ENCODE data around the gene ARGLU1. TPM values are rescaled to one million over a fixed set of nuclear protein-coding genes. Genes with fewer than 3 reads are reported as not detected.

Gene ARGLU1, protein sequence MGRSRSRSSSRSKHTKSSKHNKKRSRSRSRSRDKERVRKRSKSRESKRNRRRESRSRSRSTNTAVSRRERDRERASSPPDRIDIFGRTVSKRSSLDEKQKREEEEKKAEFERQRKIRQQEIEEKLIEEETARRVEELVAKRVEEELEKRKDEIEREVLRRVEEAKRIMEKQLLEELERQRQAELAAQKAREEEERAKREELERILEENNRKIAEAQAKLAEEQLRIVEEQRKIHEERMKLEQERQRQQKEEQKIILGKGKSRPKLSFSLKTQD
- polyA plus RNA-seq (2013), result 92.8 and 95.6 TPM in 2 replicates

DNA sequence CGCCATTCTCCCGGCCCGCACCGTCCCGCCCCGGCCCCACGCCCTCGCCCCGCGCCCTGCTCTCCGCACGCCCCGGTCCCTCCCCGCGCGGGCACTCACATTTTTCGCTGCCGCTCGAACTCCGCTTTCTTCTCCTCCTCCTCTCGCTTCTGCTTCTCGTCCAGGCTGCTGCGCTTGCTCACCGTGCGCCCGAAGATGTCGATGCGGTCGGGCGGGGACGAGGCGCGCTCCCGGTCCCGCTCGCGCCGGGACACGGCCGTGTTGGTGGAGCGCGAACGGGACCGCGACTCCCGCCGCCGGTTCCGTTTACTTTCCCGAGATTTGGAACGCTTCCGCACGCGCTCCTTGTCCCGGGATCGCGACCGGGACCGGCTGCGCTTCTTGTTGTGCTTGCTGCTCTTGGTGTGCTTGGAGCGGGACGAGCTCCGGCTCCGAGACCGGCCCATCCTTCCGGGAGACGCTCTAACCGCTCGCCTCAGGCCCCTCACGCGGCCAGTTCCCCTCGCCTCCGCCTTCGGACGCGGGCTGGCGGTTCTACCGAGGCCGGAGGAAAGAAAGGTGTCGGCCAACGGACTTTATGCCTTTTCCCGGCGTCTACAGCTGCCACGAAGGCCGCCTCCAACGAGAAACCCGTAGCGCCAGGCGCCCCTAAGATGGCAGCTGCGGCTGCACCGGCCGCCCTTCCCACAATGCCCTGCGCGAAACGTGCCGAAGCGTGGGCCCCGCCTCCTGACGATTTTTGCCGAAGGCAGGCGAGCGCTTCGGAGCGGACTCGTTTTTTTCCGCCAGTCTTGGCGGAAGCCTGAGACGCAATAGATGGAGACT lies at the start of gene ARGLU1:
Gene ARGLU1, minus strand, starts transcription at position 664 of the 825 bp plus-strand sequence. Its CDS starts 218 bp downstream, at position 446.
- H3K14ac ChIP-seq (ENCODE audit: low read length), result peak within 1 kb of the TSS; percentile 98
- H3K18ac ChIP-seq (ENCODE audit: low read length), result peak within 1 kb of the TSS; percentile 96
- H2BK5ac ChIP-seq (ENCODE audit: low read depth, low read length, poor library complexity), result peak within 1 kb of the TSS; percentile 91
- H4K91ac ChIP-seq (ENCODE audit: low read depth, low read length), result peak within 1 kb of the TSS; percentile 94
- no peak within 1 kb of the TSS for H3K23ac ChIP-seq (ENCODE audit: low read length)
- H3K4me3 ChIP-seq (ENCODE audit: low read depth, low read length), result peak within 1 kb of the TSS; percentile 98
- no peaks in the 10 kb centered on the region for H3K36me3 ChIP-seq (ENCODE audit: control insufficient read depth in 1 of 2, insufficient read depth in 2 of 2, low read length in 2 of 2)
- H3K27me3 ChIP-seq (ENCODE audit: insufficient read depth, low read length), result no peaks in the 10 kb centered on the region
- H3K79me2 ChIP-seq (ENCODE audit: control insufficient read depth, insufficient read depth, low read length, poor library complexity), result peaks cover 18% of the 10 kb centered on the region
- peak within 1 kb of the TSS; percentile 68 for H3K4me2 ChIP-seq (ENCODE audit: low read length)
- H3K79me1 ChIP-seq (ENCODE audit: low read length), result peaks cover 7% of the 10 kb centered on the region
- no CpG with 5 or more reads among the region's 108 CpGs for WGBS (ENCODE audit: extremely low coverage, insufficient coverage, insufficient read length)
- H2AK5ac ChIP-seq (ENCODE audit: low read length), result peak within 1 kb of the TSS; percentile 84
- peaks cover 2% of the 10 kb centered on the region in 2 experiments for H3K4me1 ChIP-seq (ENCODE audit: control insufficient read depth in 1 of 2, insufficient read depth in 2 of 2, low read length in 2 of 2)
- peak within 1 kb of the TSS; percentile 87 for H2BK120ac ChIP-seq (ENCODE audit: insufficient read depth, low read length, poor library complexity)
- H2BK12ac ChIP-seq (ENCODE audit: low read length), result peak within 1 kb of the TSS; percentile 83
- H3K9me3 ChIP-seq (ENCODE audit: insufficient read depth, low read depth, low read length), result no peaks in the 10 kb centered on the region
- H3K27ac ChIP-seq (ENCODE audit: low read depth, low read length), result peak within 1 kb of the TSS; percentile 88
- H3K9ac ChIP-seq (ENCODE audit: low read length), result peak within 1 kb of the TSS; percentile 99
- peak within 1 kb of the TSS; percentile 98 for H4K8ac ChIP-seq (ENCODE audit: low read depth, low read length)
- H2AFZ ChIP-seq (ENCODE audit: insufficient read depth, low read length, poor library complexity), result peak within 1 kb of the TSS; percentile 75
- peak; percentile 92 to 98 for DNase-seq
- peak within 1 kb of the TSS; percentile 98 for H3K4ac ChIP-seq (ENCODE audit: low read depth, low read length)
- peak within 1 kb of the TSS; percentile 94 for H4K12ac ChIP-seq (ENCODE audit: low read depth, low read length)

DNA sequence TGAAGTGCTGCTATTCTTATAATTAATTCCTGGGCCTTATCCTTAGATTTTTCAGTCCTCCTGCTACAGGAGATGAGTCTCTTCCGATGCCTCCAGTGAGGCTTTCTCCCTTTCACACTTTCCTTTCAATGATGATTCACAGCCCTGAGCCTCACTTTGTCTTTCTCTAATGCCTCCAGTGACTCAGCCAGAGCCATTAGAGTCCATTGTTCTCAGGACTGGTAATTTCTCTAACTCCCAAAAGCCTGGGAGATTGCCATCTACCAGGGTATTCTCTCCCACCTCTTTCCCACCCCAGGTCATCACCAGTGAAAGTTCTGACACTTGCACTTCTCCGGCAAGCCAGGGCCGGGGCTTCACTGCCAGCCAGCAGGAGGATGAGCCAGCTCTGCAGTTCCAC lies 49.6 kb upstream of the ARGLU1 start:
- Histone ChIP-seq H3K9me3 (ENCODE audit: insufficient read depth, low read depth, low read length) (peaks cover 2% of the 10 kb centered on the region), H3K4me1 (ENCODE audit: control insufficient read depth in 1 of 2, insufficient read depth in 2 of 2, low read length in 2 of 2) (peaks cover 3 to 9% of the 10 kb centered on the region in 2 experiments), H3K9ac (ENCODE audit: low read length) (no peak overlapping the region), H3K23ac (ENCODE audit: low read length) (no peak overlapping the region), H3K18ac (ENCODE audit: low read length) (no peak overlapping the region), H3K79me2 (ENCODE audit: control insufficient read depth, insufficient read depth, low read length, poor library complexity) (no peaks in the 10 kb centered on the region), H3K4me3 (ENCODE audit: low read depth, low read length) (no peak overlapping the region), H3K36me3 (ENCODE audit: control insufficient read depth in 1 of 2, insufficient read depth in 2 of 2, low read length in 2 of 2) (no peaks in the 10 kb centered on the region), H3K4me2 (ENCODE audit: low read length) (no peak overlapping the region), H3K27me3 (ENCODE audit: insufficient read depth, low read length) (no peaks in the 10 kb centered on the region), H3K4ac (ENCODE audit: low read depth, low read length) (no peak overlapping the region), H2BK12ac (ENCODE audit: low read length) (no peak overlapping the region), H2BK120ac (ENCODE audit: insufficient read depth, low read length, poor library complexity) (no peak overlapping the region), H4K12ac (ENCODE audit: low read depth, low read length) (no peak overlapping the region), H4K8ac (ENCODE audit: low read depth, low read length) (no peak overlapping the region), H2AK5ac (ENCODE audit: low read length) (no peak overlapping the region), H2BK5ac (ENCODE audit: low read depth, low read length, poor library complexity) (no peak overlapping the region), H3K14ac (ENCODE audit: low read length) (no peak overlapping the region), H2AFZ (ENCODE audit: insufficient read depth, low read length, poor library complexity) (no peak overlapping the region), H4K91ac (ENCODE audit: low read depth, low read length) (no peak overlapping the region), H3K79me1 (ENCODE audit: low read length) (no peaks in the 10 kb centered on the region), H3K27ac (ENCODE audit: low read depth, low read length) (no peak overlapping the region)
- peak in 1 of 2 donors; percentile 24 for DNase-seq
- no CpG with 5 or more reads among the region's 3 CpGs for WGBS (ENCODE audit: extremely low coverage, insufficient coverage, insufficient read length)

DNA sequence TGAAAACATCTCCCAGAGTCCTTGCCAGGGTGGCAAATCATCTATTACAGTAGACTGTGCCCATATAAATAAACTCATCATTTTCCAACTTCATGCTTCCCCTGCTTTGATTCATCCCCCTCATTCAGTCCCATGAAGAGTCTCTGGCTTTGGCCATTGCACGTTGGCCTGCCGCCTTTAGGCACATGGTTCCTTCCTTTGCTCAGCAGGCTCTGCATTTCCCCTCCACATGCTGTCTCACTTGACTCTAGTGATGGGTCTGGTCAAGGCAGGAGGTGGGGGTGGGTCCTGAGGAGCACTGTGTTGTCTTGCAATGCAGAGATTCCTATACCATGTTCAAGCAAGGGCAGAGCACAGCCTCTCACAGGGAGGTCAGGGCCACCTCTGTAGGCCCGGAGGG lies 48.8 kb upstream of the ARGLU1 start:
- no peaks in the 10 kb centered on the region for H3K79me1 ChIP-seq (ENCODE audit: low read length)
- no peak for DNase-seq
- H3K23ac ChIP-seq (ENCODE audit: low read length), result no peak overlapping the region
- H3K27me3 ChIP-seq (ENCODE audit: insufficient read depth, low read length), result no peaks in the 10 kb centered on the region
- no peaks in the 10 kb centered on the region for H3K36me3 ChIP-seq (ENCODE audit: control insufficient read depth in 1 of 2, insufficient read depth in 2 of 2, low read length in 2 of 2)
- no peak overlapping the region for H3K4me3 ChIP-seq (ENCODE audit: low read depth, low read length)
- H3K4me1 ChIP-seq (ENCODE audit: control insufficient read depth in 1 of 2, insufficient read depth in 2 of 2, low read length in 2 of 2), result peaks cover 3 to 9% of the 10 kb centered on the region in 2 experiments
- no peak overlapping the region for H3K9ac ChIP-seq (ENCODE audit: low read length)
- no peak overlapping the region for H2BK5ac ChIP-seq (ENCODE audit: low read depth, low read length, poor library complexity)
- no peak overlapping the region for H4K8ac ChIP-seq (ENCODE audit: low read depth, low read length)
- H2AFZ ChIP-seq (ENCODE audit: insufficient read depth, low read length, poor library complexity), result no peak overlapping the region
- H3K4me2 ChIP-seq (ENCODE audit: low read length), result no peak overlapping the region
- H3K27ac ChIP-seq (ENCODE audit: low read depth, low read length), result no peak overlapping the region
- no peak overlapping the region for H3K4ac ChIP-seq (ENCODE audit: low read depth, low read length)
- no peak overlapping the region for H2BK120ac ChIP-seq (ENCODE audit: insufficient read depth, low read length, poor library complexity)
- no peak overlapping the region for H4K12ac ChIP-seq (ENCODE audit: low read depth, low read length)
- no peak overlapping the region for H2BK12ac ChIP-seq (ENCODE audit: low read length)
- WGBS (ENCODE audit: extremely low coverage, insufficient coverage, insufficient read length), result no CpG with 5 or more reads among the region's 3 CpGs
- no peak overlapping the region for H3K14ac ChIP-seq (ENCODE audit: low read length)
- H3K9me3 ChIP-seq (ENCODE audit: insufficient read depth, low read depth, low read length), result peaks cover 2% of the 10 kb centered on the region
- no peak overlapping the region for H4K91ac ChIP-seq (ENCODE audit: low read depth, low read length)
- no peaks in the 10 kb centered on the region for H3K79me2 ChIP-seq (ENCODE audit: control insufficient read depth, insufficient read depth, low read length, poor library complexity)
- H2AK5ac ChIP-seq (ENCODE audit: low read length), result no peak overlapping the region
- no peak overlapping the region for H3K18ac ChIP-seq (ENCODE audit: low read length)

DNA sequence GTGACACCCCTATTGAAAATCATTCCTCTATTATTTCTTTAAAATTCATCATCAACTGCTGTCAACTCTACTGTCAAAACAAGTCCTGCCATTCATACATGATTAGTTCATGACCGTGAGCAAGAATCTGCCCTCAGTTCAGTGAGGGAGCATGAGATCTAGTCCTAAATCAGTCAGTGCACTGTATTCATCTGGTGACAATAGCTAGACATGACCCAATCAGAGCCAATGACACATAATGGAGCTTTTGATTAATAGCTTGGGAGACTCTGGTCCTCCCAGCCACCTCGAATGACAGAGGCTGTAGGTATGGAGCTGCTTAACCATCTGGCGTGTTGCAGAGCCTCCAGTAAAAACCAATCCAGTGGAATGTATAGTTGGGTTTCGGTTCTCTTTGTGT lies 46.9 kb upstream of the ARGLU1 start:
- H3K14ac ChIP-seq (ENCODE audit: low read length), result no peak overlapping the region
- no peaks in the 10 kb centered on the region for H3K27me3 ChIP-seq (ENCODE audit: insufficient read depth, low read length)
- H4K91ac ChIP-seq (ENCODE audit: low read depth, low read length), result no peak overlapping the region
- H3K36me3 ChIP-seq (ENCODE audit: control insufficient read depth in 1 of 2, insufficient read depth in 2 of 2, low read length in 2 of 2), result no peaks in the 10 kb centered on the region
- H3K23ac ChIP-seq (ENCODE audit: low read length), result no peak overlapping the region
- no peak overlapping the region for H3K27ac ChIP-seq (ENCODE audit: low read depth, low read length)
- no peak overlapping the region for H3K4ac ChIP-seq (ENCODE audit: low read depth, low read length)
- H2BK5ac ChIP-seq (ENCODE audit: low read depth, low read length, poor library complexity), result no peak overlapping the region
- H3K4me3 ChIP-seq (ENCODE audit: low read depth, low read length), result no peak overlapping the region
- no CpG with 5 or more reads among the region's 4 CpGs for WGBS (ENCODE audit: extremely low coverage, insufficient coverage, insufficient read length)
- no peak overlapping the region for H3K9ac ChIP-seq (ENCODE audit: low read length)
- no peak overlapping the region for H4K8ac ChIP-seq (ENCODE audit: low read depth, low read length)
- H2AK5ac ChIP-seq (ENCODE audit: low read length), result no peak overlapping the region
- no peak overlapping the region for H2BK12ac ChIP-seq (ENCODE audit: low read length)
- H4K12ac ChIP-seq (ENCODE audit: low read depth, low read length), result no peak overlapping the region
- H3K18ac ChIP-seq (ENCODE audit: low read length), result no peak overlapping the region
- no peaks in the 10 kb centered on the region for H3K79me2 ChIP-seq (ENCODE audit: control insufficient read depth, insufficient read depth, low read length, poor library complexity)
- H2BK120ac ChIP-seq (ENCODE audit: insufficient read depth, low read length, poor library complexity), result no peak overlapping the region
- no peak for DNase-seq
- no peak overlapping the region for H3K4me2 ChIP-seq (ENCODE audit: low read length)
- H3K9me3 ChIP-seq (ENCODE audit: insufficient read depth, low read depth, low read length), result peaks cover 2% of the 10 kb centered on the region
- H3K4me1 ChIP-seq (ENCODE audit: control insufficient read depth in 1 of 2, insufficient read depth in 2 of 2, low read length in 2 of 2), result peaks cover 3 to 9% of the 10 kb centered on the region in 2 experiments
- no peak overlapping the region for H2AFZ ChIP-seq (ENCODE audit: insufficient read depth, low read length, poor library complexity)
- no peaks in the 10 kb centered on the region for H3K79me1 ChIP-seq (ENCODE audit: low read length)

All from trophoblast cell (in vitro differentiated cells and primary cell).